IPS-20b (cell line): Measurements from ENCODE around the gene NR2E1.

Source experiments
- H3K27ac ChIP-seq: one replicate; pipeline ENCODE4 v1.5.1; 2013; ENCODE audit warnings: low read length
- H3K27me3 ChIP-seq: 2 replicates; pipeline ENCODE4 v1.6.1; 2013; ENCODE audit warnings: mild to moderate bottlenecking, low read length, inconsistent platforms; ENCODE audit not compliant: insufficient read depth
- H3K36me3 ChIP-seq: 2 replicates; pipeline ENCODE4 v1.6.1; 2013; ENCODE audit warnings: low read depth, mild to moderate bottlenecking, inconsistent platforms, low read length, moderate library complexity; ENCODE audit not compliant: insufficient read depth
- H3K4me1 ChIP-seq: 2 replicates; pipeline ENCODE4 v1.6.1; 2013; ENCODE audit warnings: mild to moderate bottlenecking, control low read depth, inconsistent platforms, low read length, moderate library complexity; ENCODE audit not compliant: insufficient read depth
- H3K4me3 ChIP-seq: 2 replicates; pipeline ENCODE4 v1.5.1; 2013; ENCODE audit warnings: mild to moderate bottlenecking, low read length, inconsistent platforms
- H3K9ac ChIP-seq: 2 replicates; pipeline ENCODE4 v1.6.1; 2013; ENCODE audit warnings: low read depth, mild to moderate bottlenecking, inconsistent platforms, low read length, moderate library complexity
- H3K9me3 ChIP-seq: 2 replicates; pipeline ENCODE4 v1.6.1; 2013; ENCODE audit warnings: mild to moderate bottlenecking, low read depth, low read length, inconsistent platforms; ENCODE audit not compliant: insufficient read depth

The NR2E1 gene

DNA sequence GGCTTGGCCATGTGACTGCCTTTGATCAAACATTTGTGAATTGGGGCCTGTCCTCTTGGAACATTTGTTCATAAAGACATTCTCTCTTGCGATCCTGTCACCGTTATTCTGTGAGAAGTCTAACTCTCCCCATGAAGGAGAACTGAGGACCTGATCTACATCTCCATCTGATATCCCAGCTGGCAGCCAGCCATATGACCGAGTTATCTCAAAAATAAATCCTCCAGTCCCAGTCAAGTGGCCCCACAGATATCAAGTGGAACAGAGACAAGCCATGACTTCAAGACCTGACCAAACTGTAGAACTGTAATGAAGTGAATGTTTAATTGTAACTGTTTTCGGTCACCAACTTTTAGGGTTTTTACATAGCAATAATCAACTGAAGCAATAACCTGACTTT, 69.3 kb downstream of the NR2E1 start:
- Histone ChIP-seq H3K27ac (no peak overlapping the region), H3K36me3 (no peaks in the 10 kb centered on the region), H3K9me3 (no peaks in the 10 kb centered on the region), H3K4me3 (no peak overlapping the region), H3K9ac (no peak overlapping the region), H3K27me3 (no peaks in the 10 kb centered on the region), H3K4me1 (peaks cover 8% of the 10 kb centered on the region; the same call in 1 of the 2 replicates)

DNA sequence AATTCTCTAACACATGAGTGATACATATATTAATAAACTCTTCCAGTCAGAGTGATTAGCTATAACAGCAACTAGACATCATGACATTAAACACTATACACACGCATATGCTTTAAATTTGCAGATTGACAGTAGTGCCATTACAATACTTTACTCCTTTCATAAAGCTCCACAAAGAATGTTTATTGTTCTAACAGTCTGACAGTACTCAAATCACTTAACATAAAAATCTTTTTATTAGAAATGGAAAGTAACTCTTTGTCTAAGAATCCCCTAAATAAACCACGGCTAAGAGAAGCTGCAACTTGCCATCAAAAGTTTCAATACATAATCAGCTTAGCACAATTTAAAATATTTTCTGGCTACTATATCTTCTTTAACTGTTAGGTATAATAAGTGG, 71.0 kb downstream of the NR2E1 start:
- H3K4me1 ChIP-seq, result peaks cover 8% of the 10 kb centered on the region; the same call in 1 of the 2 replicates
- H3K9ac ChIP-seq, result no peak overlapping the region
- H3K27me3 ChIP-seq, result no peaks in the 10 kb centered on the region
- no peak overlapping the region for H3K4me3 ChIP-seq
- H3K9me3 ChIP-seq, result no peaks in the 10 kb centered on the region
- no peak overlapping the region for H3K27ac ChIP-seq
- no peaks in the 10 kb centered on the region for H3K36me3 ChIP-seq

DNA sequence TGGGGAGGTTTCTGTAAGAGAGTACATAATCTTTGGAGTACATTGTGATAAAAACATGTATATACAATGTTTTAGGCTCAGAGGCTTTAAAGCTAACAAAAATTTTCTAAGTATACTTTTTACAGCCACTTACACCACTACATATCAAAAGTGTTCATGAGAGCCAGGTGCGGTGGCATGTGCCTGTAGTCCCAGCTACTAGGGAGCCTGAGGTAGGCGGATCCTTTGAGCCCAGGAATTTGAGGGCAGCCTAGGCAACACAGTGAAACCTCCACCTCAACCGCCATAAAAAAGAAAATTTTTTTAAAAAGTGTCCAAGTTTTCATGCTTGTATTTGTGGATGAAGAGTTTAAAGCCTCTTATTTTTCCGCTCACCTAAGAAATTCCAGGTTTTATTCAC, 72.5 kb downstream of the NR2E1 start:
- no peak overlapping the region for H3K9ac ChIP-seq
- H3K36me3 ChIP-seq, result no peaks in the 10 kb centered on the region
- H3K9me3 ChIP-seq, result no peaks in the 10 kb centered on the region; the same call in 1 of the 2 replicates
- H3K4me3 ChIP-seq, result no peak overlapping the region
- H3K27ac ChIP-seq, result no peak overlapping the region
- no peaks in the 10 kb centered on the region for H3K27me3 ChIP-seq
- no peaks in the 10 kb centered on the region for H3K4me1 ChIP-seq
